Parathyroid adenoma (tissue), 2 donors: ENCODE results near the gene ADARB2.
"Not testable (repeated sequence)": the region's sequence is repeated elsewhere in the genome, so short reads cannot be mapped to it uniquely, and the experiment has no call there.

Source experiments
- H2AFZ ChIP-seq: fragments of 300-600 bp; sonication (generic); one replicate; pipeline ENCODE4 v1.7.0; 2017; ENCODE audit warnings: antibody characterized with exemption, mild to moderate bottlenecking
- H3K27ac ChIP-seq: fragments of 300-600 bp; sonication (generic); one replicate; pipeline ENCODE4 v1.7.0; 2017
- H3K27me3 ChIP-seq: fragments of 300-600 bp; sonication (generic); one replicate; pipeline ENCODE4 v1.7.0; 2017; ENCODE audit warnings: low read length; ENCODE audit not compliant: control insufficient read depth, insufficient read depth
- H3K36me3 ChIP-seq: fragments of 300-600 bp; sonication (generic); one replicate; pipeline ENCODE4 v1.7.0; 2017; ENCODE audit warnings: low read length; ENCODE audit not compliant: control insufficient read depth, insufficient read depth
- H3K4me1 ChIP-seq: fragments of 300-600 bp; sonication (generic); one replicate; pipeline ENCODE4 v1.7.0; 2017; ENCODE audit warnings: control low read depth
- H3K4me2 ChIP-seq: fragments of 300-600 bp; sonication (generic); one replicate; pipeline ENCODE4 v1.7.0; 2017; ENCODE audit warnings: low read length
- H3K4me3 ChIP-seq: fragments of 300-600 bp; sonication (generic); one replicate; pipeline ENCODE4 v1.7.0; 2017; ENCODE audit warnings: low read depth, low read length
- H3K79me2 ChIP-seq: fragments of 300-600 bp; sonication (generic); one replicate; pipeline ENCODE4 v1.7.0; 2017; ENCODE audit warnings: control low read depth
- H3K9ac ChIP-seq: fragments of 300-600 bp; sonication (generic); one replicate; pipeline ENCODE4 v1.7.0; 2017; ENCODE audit warnings: mild to moderate bottlenecking
- H3K9me3 ChIP-seq: fragments of 300-600 bp; sonication (generic); one replicate; pipeline ENCODE4 v1.7.0; 2017; ENCODE audit warnings: low read length; ENCODE audit not compliant: control insufficient read depth
- CTCF ChIP-seq: fragments of 300-600 bp; sonication (generic); IDR thresholded peaks from one replicate; pipeline ENCODE4 v1.7.0; 2017; ENCODE audit warnings: antibody characterized with exemption, mild to moderate bottlenecking
- donor health status: primary hyperparathyroidism.

Gene ADARB2

GRCh38 chr10:1626410-1626809 lies 110.9 kb downstream of the ADARB2 start:
- Histone ChIP-seq H3K36me3 (no peaks in the 10 kb centered on the region), H3K9me3 (no peaks in the 10 kb centered on the region), H3K79me2 (no peaks in the 10 kb centered on the region), H3K27ac (no peak overlapping the region), H3K4me1 (peaks cover 10% of the 10 kb centered on the region), H3K9ac (no peak overlapping the region), H3K4me2 (no peak overlapping the region), H2AFZ (no peak overlapping the region), H3K4me3 (no peak overlapping the region), H3K27me3 (no peaks in the 10 kb centered on the region)
- TF ChIP-seq CTCF: no peak

- no peaks in the 10 kb centered on the region for H3K27me3 ChIP-seq
- no peaks in the 10 kb centered on the region for H3K9me3 ChIP-seq
- H3K9ac ChIP-seq: no peak overlapping the region
- no peak overlapping the region for H2AFZ ChIP-seq
- no peak overlapping the region for H3K4me3 ChIP-seq
- H3K4me2 ChIP-seq: no peak overlapping the region
- H3K36me3 ChIP-seq: no peaks in the 10 kb centered on the region
- no peak for TF ChIP-seq CTCF
- peaks cover 10% of the 10 kb centered on the region for H3K4me1 ChIP-seq
- H3K79me2 ChIP-seq: no peaks in the 10 kb centered on the region
- H3K27ac ChIP-seq: no peak overlapping the region
These were observed 111.6 kb downstream of the ADARB2 start for GRCh38 chr10:1625731-1626130.

GRCh38 chr10:1625079-1625478 lies 112.2 kb downstream of the ADARB2 start:
- Histone ChIP-seq H3K79me2 (no peaks in the 10 kb centered on the region), H3K36me3 (no peaks in the 10 kb centered on the region), H3K27ac (no peak overlapping the region), H3K27me3 (no peaks in the 10 kb centered on the region), H3K9ac (no peak overlapping the region), H3K9me3 (no peaks in the 10 kb centered on the region), H3K4me1 (peaks cover 6% of the 10 kb centered on the region), H3K4me2 (no peak overlapping the region), H3K4me3 (no peak overlapping the region), H2AFZ (no peak overlapping the region)
- TF ChIP-seq CTCF: no peak

GRCh38 chr10:1624240-1624639 lies 113.1 kb downstream of the ADARB2 start:
- no peak overlapping the region for H3K4me3 ChIP-seq
- no peak for TF ChIP-seq CTCF
- no peaks in the 10 kb centered on the region for H3K27me3 ChIP-seq
- no peaks in the 10 kb centered on the region for H3K9me3 ChIP-seq
- no peak overlapping the region for H2AFZ ChIP-seq
- no peak overlapping the region for H3K4me2 ChIP-seq
- H3K27ac ChIP-seq: no peak overlapping the region
- H3K9ac ChIP-seq: no peak overlapping the region
- no peaks in the 10 kb centered on the region for H3K4me1 ChIP-seq
- H3K79me2 ChIP-seq: no peaks in the 10 kb centered on the region
- no peaks in the 10 kb centered on the region for H3K36me3 ChIP-seq

GRCh38 chr10:1620803-1621202 lies 116.5 kb downstream of the ADARB2 start:
- Histone ChIP-seq H3K27me3 (no peaks in the 10 kb centered on the region), H3K27ac (no peak overlapping the region), H3K9ac (no peak overlapping the region), H3K79me2 (no peaks in the 10 kb centered on the region), H3K36me3 (no peaks in the 10 kb centered on the region), H3K4me3 (no peak overlapping the region), H3K4me2 (no peak overlapping the region), H3K9me3 (no peaks in the 10 kb centered on the region), H3K4me1 (no peaks in the 10 kb centered on the region), H2AFZ (no peak overlapping the region)
- TF ChIP-seq CTCF: no peak

- not testable (repeated sequence) for H3K9ac ChIP-seq, H3K79me2 ChIP-seq, H3K4me1 ChIP-seq, H3K9me3 ChIP-seq, H3K4me2 ChIP-seq, H2AFZ ChIP-seq, H3K27me3 ChIP-seq, H3K27ac ChIP-seq, H3K4me3 ChIP-seq, H3K36me3 ChIP-seq
These were observed 119.7 kb downstream of the ADARB2 start for GRCh38 chr10:1617376-1618317.

- H3K4me1 ChIP-seq: peaks cover 12% of the 10 kb centered on the region
- not testable (repeated sequence) for H3K27me3 ChIP-seq, H3K79me2 ChIP-seq, H3K9ac ChIP-seq, H3K4me3 ChIP-seq, H3K27ac ChIP-seq, H3K4me2 ChIP-seq, H2AFZ ChIP-seq, H3K36me3 ChIP-seq, H3K9me3 ChIP-seq
These were observed 120.6 kb downstream of the ADARB2 start for GRCh38 chr10:1616701-1617100.
